ENCODE results near the gene ABLIM1. TPM values are rescaled to one million over a fixed set of nuclear protein-coding genes. Genes with fewer than 3 reads are reported as not detected.

Gene ABLIM1
- total and polyA plus RNA-seq, 2 donors (not counting 1 experiment from before 2014, with no cell fraction given), result 5.3 to 13.6 TPM

- H3K79me2 ChIP-seq (ENCODE audit: control insufficient read depth, insufficient read depth, low read length), result no peaks in the 10 kb centered on the region
- no peak overlapping the region for H3K4me3 ChIP-seq (replicated peaks in 1 of 4; ENCODE audit: control extremely low read depth in 1 of 4, insufficient read depth in 1 of 4, low read depth in 3 of 4, low read length in 4 of 4)
- H3K4me1 ChIP-seq (ENCODE audit: control insufficient read depth, extremely low read depth, insufficient read depth, low read length), result peaks cover 5% of the 10 kb centered on the region
- no peak overlapping the region for H3K4me2 ChIP-seq (ENCODE audit: extremely low read depth, insufficient read depth, low read length)
- DNase-seq (ENCODE audit: low read depth in 2 of 2), result no peak
- no peaks in the 10 kb centered on the region for H3K9me3 ChIP-seq (ENCODE audit: control insufficient read depth, insufficient read depth, low read depth, low read length)
- TF ChIP-seq CTCF (conservative IDR thresholded peaks at IDR 0.05 in 1 of 2, IDR thresholded peaks at IDR 0.05 in 1 of 2; ENCODE audit: low read depth in 1 of 2, low read length in 2 of 2) (no peak), EZH2 (IDR thresholded peaks at IDR 0.05; ENCODE audit: low read length, missing control alignments) (no peak)
- no peaks in the 10 kb centered on the region for H3K36me3 ChIP-seq (ENCODE audit: control insufficient read depth, insufficient read depth, low read length)
- H4K20me1 ChIP-seq (ENCODE audit: control insufficient read depth, extremely low read depth, insufficient read depth, low read length), result no peaks in the 10 kb centered on the region
- H2AFZ ChIP-seq (ENCODE audit: low read length), result no peak overlapping the region
- H3K27ac ChIP-seq (ENCODE audit: insufficient read depth, low read length), result no peak overlapping the region
- H3K27me3 ChIP-seq (ENCODE audit: control insufficient read depth, insufficient read depth, low read length), result no peaks in the 10 kb centered on the region
- no peak overlapping the region for H3K9ac ChIP-seq (ENCODE audit: insufficient read depth, low read length)
Observed at GRCh38 chr10:114652402-114653368, 5.4 kb downstream of the ABLIM1 start.

GRCh38 chr10:114650831-114651230, 7.2 kb downstream of the ABLIM1 start:
- DNase-seq (ENCODE audit: low read depth in 2 of 2), result no peak
- Histone ChIP-seq H3K36me3 (ENCODE audit: control insufficient read depth, insufficient read depth, low read length) (no peaks in the 10 kb centered on the region), H4K20me1 (ENCODE audit: control insufficient read depth, extremely low read depth, insufficient read depth, low read length) (no peaks in the 10 kb centered on the region), H3K4me2 (ENCODE audit: extremely low read depth, insufficient read depth, low read length) (no peak overlapping the region), H3K79me2 (ENCODE audit: control insufficient read depth, insufficient read depth, low read length) (no peaks in the 10 kb centered on the region), H3K9ac (ENCODE audit: insufficient read depth, low read length) (no peak overlapping the region), H3K4me3 (replicated peaks in 1 of 4; ENCODE audit: control extremely low read depth in 1 of 4, insufficient read depth in 1 of 4, low read depth in 3 of 4, low read length in 4 of 4) (no peak overlapping the region), H3K27me3 (ENCODE audit: control insufficient read depth, insufficient read depth, low read length) (no peaks in the 10 kb centered on the region), H3K27ac (ENCODE audit: insufficient read depth, low read length) (no peak overlapping the region), H3K4me1 (ENCODE audit: control insufficient read depth, extremely low read depth, insufficient read depth, low read length) (peaks cover 5% of the 10 kb centered on the region), H2AFZ (ENCODE audit: low read length) (no peak overlapping the region), H3K9me3 (ENCODE audit: control insufficient read depth, insufficient read depth, low read depth, low read length) (no peaks in the 10 kb centered on the region)
- TF ChIP-seq CTCF (conservative IDR thresholded peaks at IDR 0.05 in 1 of 2, IDR thresholded peaks at IDR 0.05 in 1 of 2; ENCODE audit: low read depth in 1 of 2, low read length in 2 of 2), result no peak
- TF ChIP-seq EZH2 (IDR thresholded peaks at IDR 0.05; ENCODE audit: low read length, missing control alignments), result no peak

- no peak for DNase-seq (ENCODE audit: low read depth in 2 of 2)
- no peak overlapping the region for H3K9ac ChIP-seq (ENCODE audit: insufficient read depth, low read length)
- no peaks in the 10 kb centered on the region for H3K36me3 ChIP-seq (ENCODE audit: control insufficient read depth, insufficient read depth, low read length)
- no peak overlapping the region for H3K27ac ChIP-seq (ENCODE audit: insufficient read depth, low read length)
- no peaks in the 10 kb centered on the region for H3K9me3 ChIP-seq (ENCODE audit: control insufficient read depth, insufficient read depth, low read depth, low read length)
- no peak overlapping the region for H2AFZ ChIP-seq (ENCODE audit: low read length)
- TF ChIP-seq EZH2 (IDR thresholded peaks at IDR 0.05; ENCODE audit: low read length, missing control alignments), result no peak
- TF ChIP-seq CTCF (conservative IDR thresholded peaks at IDR 0.05 in 1 of 2, IDR thresholded peaks at IDR 0.05 in 1 of 2; ENCODE audit: low read depth in 1 of 2, low read length in 2 of 2), result no peak
- no peaks in the 10 kb centered on the region for H3K79me2 ChIP-seq (ENCODE audit: control insufficient read depth, insufficient read depth, low read length)
- H3K27me3 ChIP-seq (ENCODE audit: control insufficient read depth, insufficient read depth, low read length), result no peaks in the 10 kb centered on the region
- no peaks in the 10 kb centered on the region for H4K20me1 ChIP-seq (ENCODE audit: control insufficient read depth, extremely low read depth, insufficient read depth, low read length)
- no peak overlapping the region for H3K4me3 ChIP-seq (replicated peaks in 1 of 4; ENCODE audit: control extremely low read depth in 1 of 4, insufficient read depth in 1 of 4, low read depth in 3 of 4, low read length in 4 of 4)
- H3K4me2 ChIP-seq (ENCODE audit: extremely low read depth, insufficient read depth, low read length), result no peak overlapping the region
- peaks cover 5% of the 10 kb centered on the region for H3K4me1 ChIP-seq (ENCODE audit: control insufficient read depth, extremely low read depth, insufficient read depth, low read length)
Observed at GRCh38 chr10:114650266-114650665, 7.8 kb downstream of the ABLIM1 start.

Measured in fibroblast of lung (primary cell).